HepG2 (cell line): ENCODE measurements around the gene MRRF. TPM values are rescaled to one million over a fixed set of nuclear protein-coding genes. Genes with fewer than 3 reads are reported as not detected.
A peak's percentile ranks its signal among the peaks of the same experiment; 100 is the strongest.

Experiments
- CENPBD1 ChIP-seq: sonication (generic); formaldehyde crosslinking; IDR thresholded peaks from 2 replicates; pipeline ENCODE4 v1.8.0; 2022; ENCODE audit warnings: missing genetic modification reagents, low read depth, mild to moderate bottlenecking, borderline replicate concordance
- CREB3 ChIP-seq: sonication (generic); formaldehyde crosslinking; IDR thresholded peaks from 2 replicates; pipeline ENCODE4 v1.5.0; 2020; ENCODE audit warnings: missing genetic modification reagents
- FOSL1 ChIP-seq: sonication (generic); formaldehyde crosslinking; IDR thresholded peaks from 2 replicates; pipeline ENCODE4 v1.9.0; 2021; ENCODE audit warnings: missing genetic modification reagents, borderline replicate concordance
- HDAC6 ChIP-seq: fragments of 200-600 bp; sonication (generic); IDR thresholded peaks from 2 replicates; pipeline ENCODE4 v1.7.0; 2017; ENCODE audit warnings: mild to moderate bottlenecking, antibody characterized with exemption, low read length, low read depth
- HNRNPUL1 ChIP-seq: fragments of 200-400 bp; formaldehyde crosslinking; IDR thresholded peaks from 2 replicates; pipeline ENCODE4 v1.6.1; 2017; ENCODE audit warnings: low read depth, mild to moderate bottlenecking, low read length, moderate library complexity
- MAZ ChIP-seq, 2 experiments: sonication (generic) in 1 of 2; formaldehyde crosslinking in 1 of 2; IDR thresholded peaks; 2 replicates each; pipeline versions ENCODE4 v1.5.0 to v1.6.1; 2012 to 2020; ENCODE audit warnings: low read depth in 2 of 2, mild to moderate bottlenecking in 2 of 2, borderline replicate concordance in 1 of 2, improper control_type of control experiment in 1 of 2, low read length in 1 of 2, missing genetic modification reagents in 1 of 2, moderate library complexity in 1 of 2
- NR0B2 ChIP-seq: sonication (generic); formaldehyde crosslinking; IDR thresholded peaks from 2 replicates; pipeline ENCODE4 v1.4.0; 2020; ENCODE audit warnings: mild to moderate bottlenecking, missing genetic modification reagents
- PHF8 ChIP-seq: sonication (generic); formaldehyde crosslinking; IDR thresholded peaks from 2 replicates; pipeline ENCODE4 v1.5.0; 2020; ENCODE audit warnings: missing genetic modification reagents
- SPEN ChIP-seq: sonication (generic); formaldehyde crosslinking; IDR thresholded peaks from 2 replicates; pipeline ENCODE4 v1.5.1; 2020; ENCODE audit warnings: low read depth, mild to moderate bottlenecking, missing genetic modification reagents
- TBX2 ChIP-seq: sonication (generic); formaldehyde crosslinking; IDR thresholded peaks from 2 replicates; pipeline ENCODE4 v1.5.0; 2020; ENCODE audit warnings: missing genetic modification reagents, mild to moderate bottlenecking, borderline replicate concordance
- TFDP1 ChIP-seq: IDR thresholded peaks from 2 replicates; pipeline ENCODE4 v1.6.1; 2016; ENCODE audit warnings: missing compliant biosample characterization, missing genetic modification reagents, borderline replicate concordance
- ZBTB38 ChIP-seq: sonication (generic); formaldehyde crosslinking; IDR thresholded peaks from 2 replicates; pipeline ENCODE4 v1.5.1; 2020; ENCODE audit warnings: mild to moderate bottlenecking, missing genetic modification reagents
- ZFP82 ChIP-seq: sonication (generic); formaldehyde crosslinking; IDR thresholded peaks from 2 replicates; pipeline ENCODE4 v1.5.1; 2020; ENCODE audit warnings: mild to moderate bottlenecking, missing genetic modification reagents, borderline replicate concordance
- ZNF292 ChIP-seq: sonication (generic); formaldehyde crosslinking; IDR thresholded peaks from 2 replicates; pipeline ENCODE4 v1.8.1; 2022; ENCODE audit warnings: mild to moderate bottlenecking, low read depth, missing genetic modification reagents, borderline replicate concordance
- ZNF484 ChIP-seq: sonication (generic); formaldehyde crosslinking; IDR thresholded peaks from 2 replicates; pipeline ENCODE4 v1.5.1; 2020; ENCODE audit warnings: mild to moderate bottlenecking, low read depth, missing genetic modification reagents, borderline replicate concordance
- ZNF563 ChIP-seq: sonication (generic); formaldehyde crosslinking; IDR thresholded peaks from 2 replicates; pipeline ENCODE4 v1.8.0; 2022; ENCODE audit warnings: mild to moderate bottlenecking, moderate library complexity, missing genetic modification reagents
- ZNF589 ChIP-seq: sonication (generic); formaldehyde crosslinking; conservative IDR thresholded peaks from 2 replicates; pipeline ENCODE4 v1.8.0; 2022; ENCODE audit warnings: mild to moderate bottlenecking, moderate library complexity, missing genetic modification reagents
- ZNF780A ChIP-seq: sonication (generic); formaldehyde crosslinking; IDR thresholded peaks from 2 replicates; pipeline ENCODE4 v1.8.0; 2022; ENCODE audit warnings: mild to moderate bottlenecking, missing genetic modification reagents, moderate library complexity
- ZSCAN20 ChIP-seq: sonication (generic); formaldehyde crosslinking; IDR thresholded peaks from 2 replicates; pipeline ENCODE4 v1.4.0; 2020; ENCODE audit warnings: missing genetic modification reagents, mild to moderate bottlenecking, borderline replicate concordance
- ZSCAN31 ChIP-seq: sonication (generic); formaldehyde crosslinking; IDR thresholded peaks from 2 replicates; pipeline ENCODE4 v1.5.0; 2020; ENCODE audit warnings: low read depth, mild to moderate bottlenecking, missing genetic modification reagents
- polyA plus RNA-seq, 8 experiments: library from polyadenylated mRNA; depleted of rRNA in 3 of 8; stranded (reverse) in 7 of 8; unstranded in 1 of 8; fragments of >200 nt; fragmentation: Illumina TruSeq in 4 of 8; extraction: Trizol in 4 of 8; gene quantifications; 2 replicates each; pipeline versions ENCODE4 v1.2.1 to v1.2.3, GENCODE V29; 2011 to 2016; ENCODE audit warnings: low read depth in 4 of 8, missing spikeins in 1 of 8, mixed read lengths in 1 of 8; ENCODE audit not compliant: insufficient read depth in 1 of 8
- total RNA-seq, 5 experiments: library from RNA; depleted of rRNA; stranded (reverse); fragments of >200 nt; fragmentation: Illumina TruSeq; extraction: Trizol; gene quantifications; 2 replicates each; pipeline ENCODE4 v1.2.3, GENCODE V29; 2016; ENCODE audit warnings: low read depth in 1 of 5
- TF ChIP-seq, protein P1 (sequence below): sonication (generic); formaldehyde crosslinking; IDR thresholded peaks from 2 replicates; pipeline ENCODE4 v1.9.0; 2022; ENCODE audit warnings: missing genetic modification reagents, mild to moderate bottlenecking, borderline replicate concordance

Gene MRRF
- total and polyA plus RNA-seq, 2 of the 13 experiments (the other 11 are each of a cell fraction or from before 2014, with no cell fraction given) = 37.3 to 44.3 TPM

GRCh38 chr9:122346478-122347347, 82.0 kb downstream of the MRRF start (continued):
- TF ChIP-seq ZNF484 (CRISPR knock-in tag) (no peak), ZNF563 (CRISPR knock-in tag) (no peak), HDAC6 (no peak), ZBTB38 (CRISPR knock-in tag) (peak; percentile 43; the same call in 1 of the 2 replicates), PHF8 (CRISPR knock-in tag) (peak; percentile 53; the same call in 1 of the 2 replicates), ZFP82 (CRISPR knock-in tag) (no peak), FOSL1 (no peak), ZSCAN31 (CRISPR knock-in tag) (0 out of 2 replicates have a peak, but pooled peaks have one; percentile 42), ZNF292 (CRISPR knock-in tag) (no peak), NR0B2 (CRISPR knock-in tag) (peak; percentile 84; the same call in 1 of the 2 replicates), ZNF589 (CRISPR knock-in tag) (0 out of 2 replicates have a peak, but pooled peaks have one; percentile 61), CENPBD1 (CRISPR knock-in tag) (no peak), TFDP1 (CRISPR knock-in tag) (peak; percentile 79; the same call in 1 of the 2 replicates), TBX2 (CRISPR knock-in tag) (0 out of 2 replicates have a peak, but pooled peaks have one; percentile 26), ZNF780A (CRISPR knock-in tag) (peak; percentile 48; the same call in 1 of the 2 replicates), ZSCAN20 (CRISPR knock-in tag) (no peak), HNRNPUL1 (no peak), CREB3 (CRISPR knock-in tag) (peak; percentile 91), SPEN (CRISPR knock-in tag) (peak; percentile 46), MAZ (IDR thresholded peaks at IDR 0.05; ENCODE audit: borderline replicate concordance, low read depth, low read length) (no peak), MAZ (CRISPR knock-in tag; IDR thresholded peaks at IDR 0.05; ENCODE audit: low read depth) (no peak)
- TF ChIP-seq, protein P1, sequence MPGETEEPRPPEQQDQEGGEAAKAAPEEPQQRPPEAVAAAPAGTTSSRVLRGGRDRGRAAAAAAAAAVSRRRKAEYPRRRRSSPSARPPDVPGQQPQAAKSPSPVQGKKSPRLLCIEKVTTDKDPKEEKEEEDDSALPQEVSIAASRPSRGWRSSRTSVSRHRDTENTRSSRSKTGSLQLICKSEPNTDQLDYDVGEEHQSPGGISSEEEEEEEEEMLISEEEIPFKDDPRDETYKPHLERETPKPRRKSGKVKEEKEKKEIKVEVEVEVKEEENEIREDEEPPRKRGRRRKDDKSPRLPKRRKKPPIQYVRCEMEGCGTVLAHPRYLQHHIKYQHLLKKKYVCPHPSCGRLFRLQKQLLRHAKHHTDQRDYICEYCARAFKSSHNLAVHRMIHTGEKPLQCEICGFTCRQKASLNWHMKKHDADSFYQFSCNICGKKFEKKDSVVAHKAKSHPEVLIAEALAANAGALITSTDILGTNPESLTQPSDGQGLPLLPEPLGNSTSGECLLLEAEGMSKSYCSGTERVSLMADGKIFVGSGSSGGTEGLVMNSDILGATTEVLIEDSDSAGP = peak; percentile 67; the same call in 1 of the 2 replicates
